CD4-positive, alpha-beta T cell treated with Interleukin-10 for 1 hour (primary cell): ENCODE measurements around the gene ITGB1BP2.
"Not testable (repeated sequence)": the region's sequence is repeated elsewhere in the genome, so short reads cannot be mapped to it uniquely, and the experiment has no call there.

Experiments used
- DNase-seq: peaks from one replicate; pipeline ENCODE4 v3.0.0-alpha.2; 2020

The ITGB1BP2 gene

DNA sequence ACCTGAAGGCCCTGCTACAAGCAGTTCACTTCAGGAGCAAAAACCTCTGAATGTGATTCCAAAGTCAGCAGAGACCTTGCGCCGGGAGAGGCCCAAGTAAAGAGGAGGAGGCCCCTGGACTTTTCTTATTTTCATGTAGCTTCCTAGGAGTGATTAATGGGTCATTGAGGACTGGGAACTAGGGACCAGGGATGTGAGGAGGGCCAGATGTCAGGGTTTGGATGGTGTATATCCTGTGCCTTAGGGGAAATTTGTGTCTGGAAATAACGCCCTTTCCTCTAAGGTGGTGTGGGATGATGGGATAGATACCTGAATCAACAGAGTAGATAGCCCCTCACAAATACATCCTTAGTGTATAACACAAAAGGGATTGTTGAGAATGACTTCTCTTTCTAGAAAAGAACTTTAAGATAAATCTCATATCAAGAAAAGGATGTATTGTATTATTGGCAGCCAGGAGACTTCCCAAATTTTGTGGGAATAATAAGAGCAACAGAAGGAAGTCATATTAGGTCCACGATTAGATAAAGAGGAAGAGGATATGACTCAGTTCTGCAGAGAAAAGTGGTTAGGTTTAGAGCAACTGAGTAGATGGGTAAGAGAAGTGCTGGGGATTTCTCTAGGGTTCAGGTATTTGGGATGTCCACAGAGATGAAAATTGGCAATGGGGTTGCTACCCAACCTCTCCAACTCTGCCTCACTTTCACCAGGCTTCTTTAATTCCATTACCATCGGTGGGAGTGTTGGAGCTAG lies 1.1 kb downstream of the ITGB1BP2 start:
- no peak for DNase-seq

- no peak for DNase-seq
Measured at GRCh38 chrX:71304561-71304960, 3.0 kb downstream of the ITGB1BP2 start.

- DNase-seq: no peak
Measured at GRCh38 chrX:71315917-71316316, 14.4 kb downstream of the ITGB1BP2 start.

DNA sequence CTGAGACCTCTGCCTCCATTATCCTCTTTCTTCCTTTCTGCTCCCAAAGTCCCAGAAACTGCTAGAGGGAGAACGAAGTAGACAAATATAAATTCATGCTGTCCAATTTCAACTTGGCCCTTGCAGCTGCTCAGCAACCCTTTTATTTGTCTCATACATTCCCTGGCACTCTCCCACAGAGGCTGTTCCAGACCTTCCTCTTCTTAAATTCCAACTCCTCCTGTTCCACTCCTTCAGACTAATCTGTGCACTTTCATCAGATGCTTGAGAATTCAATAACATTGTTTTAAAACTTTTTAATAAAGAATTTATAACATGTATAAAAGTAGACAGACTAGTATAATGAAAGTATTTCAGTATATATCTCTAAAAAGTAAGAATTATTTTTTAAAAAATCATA lies 15.4 kb downstream of the ITGB1BP2 start:
- not testable (repeated sequence) for DNase-seq

GRCh38 chrX:71320126-71320525 lies 18.6 kb downstream of the ITGB1BP2 start:
- no peak for DNase-seq

GRCh38 chrX:71321731-71322130 lies 20.2 kb downstream of the ITGB1BP2 start:
- no peak for DNase-seq

- not testable (repeated sequence) for DNase-seq
Measured at GRCh38 chrX:71324452-71324851, 22.9 kb downstream of the ITGB1BP2 start.

DNA sequence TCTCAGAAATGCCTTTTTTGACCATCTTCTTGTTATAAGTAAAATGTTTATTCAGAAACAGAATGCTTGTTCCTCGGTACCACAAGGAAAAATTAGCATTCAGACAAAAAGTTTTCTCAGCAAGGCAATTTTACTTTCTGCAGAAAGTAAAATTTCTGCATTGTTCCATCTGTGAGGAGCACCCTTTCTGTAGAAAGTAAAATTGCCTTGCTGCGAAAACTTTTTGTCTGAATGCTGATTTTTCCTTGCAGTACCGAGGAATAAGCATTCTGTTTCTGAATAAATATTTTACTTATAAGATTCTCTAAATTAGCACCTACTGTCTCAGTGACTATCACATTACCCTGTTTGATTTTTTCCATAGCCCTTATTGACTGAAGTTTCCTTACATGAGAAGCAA lies 24.8 kb downstream of the ITGB1BP2 start:
- DNase-seq: no peak

GRCh38 chrX:71349151-71349665 lies 47.7 kb downstream of the ITGB1BP2 start:
- not testable (repeated sequence) for DNase-seq

DNA sequence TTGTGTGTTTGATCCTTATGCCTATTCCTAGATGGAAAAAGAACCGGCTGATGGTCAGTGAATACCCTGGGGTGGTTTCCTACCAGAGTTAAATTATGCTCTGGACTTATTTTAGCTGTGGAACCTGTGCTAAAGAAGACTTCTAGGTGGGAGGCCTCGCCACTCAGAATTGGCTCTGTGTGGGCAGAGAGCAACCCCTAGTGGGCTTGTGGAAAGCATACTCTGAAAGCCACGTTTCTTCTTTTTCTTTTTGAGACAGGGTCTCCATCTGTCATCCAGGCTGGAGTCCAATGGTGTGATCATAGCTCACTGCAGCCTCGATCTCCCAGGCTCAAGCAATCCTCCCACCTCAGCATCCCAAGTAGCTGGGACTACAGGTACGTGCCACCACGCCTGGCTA lies 48.3 kb downstream of the ITGB1BP2 start:
- DNase-seq: not testable (repeated sequence)

- not testable (repeated sequence) for DNase-seq
Measured at GRCh38 chrX:71352439-71352838, 50.9 kb downstream of the ITGB1BP2 start.
